ENCODE results near the gene POLE.
"Not testable (repeated sequence)": the region's sequence is repeated elsewhere in the genome, so short reads cannot be mapped to it uniquely, and the experiment has no call there.

Gene POLE

GRCh38 chr12:132606927-132607326 is 80.2 kb downstream of the POLE start:
- H3K9me3 ChIP-seq (ENCODE audit: control insufficient read depth, low read length), result no peaks in the 10 kb centered on the region
- peaks cover 87% of the 10 kb centered on the region for H3K27me3 ChIP-seq (ENCODE audit: control insufficient read depth, insufficient read depth, low read length)
- no peak overlapping the region for H3K9ac ChIP-seq (ENCODE audit: low read length)
- H3K4me1 ChIP-seq (ENCODE audit: control insufficient read depth, insufficient read depth, low read length), result peaks cover 6% of the 10 kb centered on the region
- H3K36me3 ChIP-seq (ENCODE audit: control insufficient read depth, insufficient read depth, low read length), result no peaks in the 10 kb centered on the region
- H3K4me3 ChIP-seq (ENCODE audit: low read length), result no peak overlapping the region

GRCh38 chr12:132606466-132606865 is 80.7 kb downstream of the POLE start:
- peaks cover 85% of the 10 kb centered on the region for H3K27me3 ChIP-seq (ENCODE audit: control insufficient read depth, insufficient read depth, low read length)
- H3K4me3 ChIP-seq (ENCODE audit: low read length), result no peak overlapping the region
- H3K9me3 ChIP-seq (ENCODE audit: control insufficient read depth, low read length), result no peaks in the 10 kb centered on the region
- peaks cover 6% of the 10 kb centered on the region for H3K4me1 ChIP-seq (ENCODE audit: control insufficient read depth, insufficient read depth, low read length)
- no peaks in the 10 kb centered on the region for H3K36me3 ChIP-seq (ENCODE audit: control insufficient read depth, insufficient read depth, low read length)
- no peak overlapping the region for H3K9ac ChIP-seq (ENCODE audit: low read length)

GRCh38 chr12:132605892-132606291 is 81.2 kb downstream of the POLE start:
- Histone ChIP-seq H3K27me3 (ENCODE audit: control insufficient read depth, insufficient read depth, low read length) (peaks cover 85% of the 10 kb centered on the region), H3K9ac (ENCODE audit: low read length) (no peak overlapping the region), H3K4me1 (ENCODE audit: control insufficient read depth, insufficient read depth, low read length) (peaks cover 6% of the 10 kb centered on the region), H3K4me3 (ENCODE audit: low read length) (no peak overlapping the region), H3K9me3 (ENCODE audit: control insufficient read depth, low read length) (no peaks in the 10 kb centered on the region), H3K36me3 (ENCODE audit: control insufficient read depth, insufficient read depth, low read length) (no peaks in the 10 kb centered on the region)

- H3K4me1 ChIP-seq (ENCODE audit: control insufficient read depth, insufficient read depth, low read length), result peaks cover 9% of the 10 kb centered on the region
- no peak overlapping the region for H3K9ac ChIP-seq (ENCODE audit: low read length)
- H3K27me3 ChIP-seq (ENCODE audit: control insufficient read depth, insufficient read depth, low read length), result peaks cover 83% of the 10 kb centered on the region
- no peaks in the 10 kb centered on the region for H3K9me3 ChIP-seq (ENCODE audit: control insufficient read depth, low read length)
- no peaks in the 10 kb centered on the region for H3K36me3 ChIP-seq (ENCODE audit: control insufficient read depth, insufficient read depth, low read length)
- no peak overlapping the region for H3K4me3 ChIP-seq (ENCODE audit: low read length)
Observed at GRCh38 chr12:132604668-132605441, 82.3 kb downstream of the POLE start.

GRCh38 chr12:132604151-132604618 is 83.0 kb downstream of the POLE start:
- H3K9ac ChIP-seq (ENCODE audit: low read length), result no peak overlapping the region
- no peaks in the 10 kb centered on the region for H3K9me3 ChIP-seq (ENCODE audit: control insufficient read depth, low read length)
- no peak overlapping the region for H3K4me3 ChIP-seq (ENCODE audit: low read length)
- no peaks in the 10 kb centered on the region for H3K36me3 ChIP-seq (ENCODE audit: control insufficient read depth, insufficient read depth, low read length)
- peaks cover 77% of the 10 kb centered on the region for H3K27me3 ChIP-seq (ENCODE audit: control insufficient read depth, insufficient read depth, low read length)
- H3K4me1 ChIP-seq (ENCODE audit: control insufficient read depth, insufficient read depth, low read length), result peaks cover 9% of the 10 kb centered on the region

- Histone ChIP-seq H3K4me1 (ENCODE audit: control insufficient read depth, insufficient read depth, low read length) (peaks cover 9% of the 10 kb centered on the region), H3K9ac (ENCODE audit: low read length) (no peak overlapping the region), H3K9me3 (ENCODE audit: control insufficient read depth, low read length) (no peaks in the 10 kb centered on the region), H3K27me3 (ENCODE audit: control insufficient read depth, insufficient read depth, low read length) (peaks cover 71% of the 10 kb centered on the region), H3K4me3 (ENCODE audit: low read length) (no peak overlapping the region), H3K36me3 (ENCODE audit: control insufficient read depth, insufficient read depth, low read length) (no peaks in the 10 kb centered on the region)
Observed at GRCh38 chr12:132603240-132604150, 83.6 kb downstream of the POLE start.

- no peak overlapping the region for H3K9ac ChIP-seq (ENCODE audit: low read length)
- peaks cover 9% of the 10 kb centered on the region for H3K4me1 ChIP-seq (ENCODE audit: control insufficient read depth, insufficient read depth, low read length)
- no peaks in the 10 kb centered on the region for H3K36me3 ChIP-seq (ENCODE audit: control insufficient read depth, insufficient read depth, low read length)
- H3K9me3 ChIP-seq (ENCODE audit: control insufficient read depth, low read length), result no peaks in the 10 kb centered on the region
- no peak overlapping the region for H3K4me3 ChIP-seq (ENCODE audit: low read length)
- peaks cover 64% of the 10 kb centered on the region for H3K27me3 ChIP-seq (ENCODE audit: control insufficient read depth, insufficient read depth, low read length)
Observed at GRCh38 chr12:132602572-132603239, 84.4 kb downstream of the POLE start.

GRCh38 chr12:132601171-132601883 is 85.8 kb downstream of the POLE start:
- no peaks in the 10 kb centered on the region for H3K9me3 ChIP-seq (ENCODE audit: control insufficient read depth, low read length)
- no peak overlapping the region for H3K4me3 ChIP-seq (ENCODE audit: low read length)
- H3K27me3 ChIP-seq (ENCODE audit: control insufficient read depth, insufficient read depth, low read length), result peaks cover 59% of the 10 kb centered on the region
- no peaks in the 10 kb centered on the region for H3K36me3 ChIP-seq (ENCODE audit: control insufficient read depth, insufficient read depth, low read length)
- peak overlapping the region; percentile 50 for H3K9ac ChIP-seq (ENCODE audit: low read length)
- H3K4me1 ChIP-seq (ENCODE audit: control insufficient read depth, insufficient read depth, low read length), result peaks cover 14% of the 10 kb centered on the region

- Histone ChIP-seq H3K36me3 (ENCODE audit: control insufficient read depth, insufficient read depth, low read length) (no peaks in the 10 kb centered on the region), H3K4me1 (ENCODE audit: control insufficient read depth, insufficient read depth, low read length) (peaks cover 14% of the 10 kb centered on the region), H3K4me3 (ENCODE audit: low read length) (peak overlapping the region; percentile 31), H3K9ac (ENCODE audit: low read length) (peak overlapping the region; percentile 50), H3K27me3 (ENCODE audit: control insufficient read depth, insufficient read depth, low read length) (peaks cover 54% of the 10 kb centered on the region), H3K9me3 (ENCODE audit: control insufficient read depth, low read length) (no peaks in the 10 kb centered on the region)
Observed at GRCh38 chr12:132600048-132601032, 86.8 kb downstream of the POLE start.

- H3K4me1 ChIP-seq (ENCODE audit: control insufficient read depth, insufficient read depth, low read length), result peaks cover 14% of the 10 kb centered on the region
- H3K36me3 ChIP-seq (ENCODE audit: control insufficient read depth, insufficient read depth, low read length); H3K4me3 ChIP-seq (ENCODE audit: low read length); H3K9ac ChIP-seq (ENCODE audit: low read length); H3K9me3 ChIP-seq (ENCODE audit: control insufficient read depth, low read length): not testable (repeated sequence)
- peaks cover 47% of the 10 kb centered on the region for H3K27me3 ChIP-seq (ENCODE audit: control insufficient read depth, insufficient read depth, low read length)
Observed at GRCh38 chr12:132599502-132599901, 87.6 kb downstream of the POLE start.
